HG03432 (cell line): ENCODE measurements around the gene XCL2.
"Not testable (repeated sequence)": the region's sequence is repeated elsewhere in the genome, so short reads cannot be mapped to it uniquely, and the experiment has no call there.

Source experiments
- ATAC-seq: cut with Tn5 transposase; IDR thresholded peaks from one replicate; pipeline ENCODE4 v1.9.1; 2021; ENCODE audit warnings: mild to moderate bottlenecking, moderate library complexity; ENCODE audit not compliant: unreplicated experiment

The XCL2 gene

GRCh38 chr1:168543840-168544498 is at the start of gene XCL2:
Gene XCL2 (minus strand): TSS chr1:168543997. CDS start chr1:168543964, 33 bp downstream.
- not testable (repeated sequence) for ATAC-seq

- ATAC-seq = no peak
Measured at GRCh38 chr1:168591641-168592250, 47.9 kb upstream of the XCL2 start.

- ATAC-seq = no peak
Measured at GRCh38 chr1:168591066-168591465, 47.3 kb upstream of the XCL2 start.

GRCh38 chr1:168589167-168589566 is 45.4 kb upstream of the XCL2 start:
- no peak for ATAC-seq

GRCh38 chr1:168585937-168586336 is 42.1 kb upstream of the XCL2 start:
- ATAC-seq = no peak

- no peak for ATAC-seq
Measured at GRCh38 chr1:168585191-168585590, 41.4 kb upstream of the XCL2 start.

GRCh38 chr1:168583571-168583970 is 39.8 kb upstream of the XCL2 start:
- ATAC-seq = no peak

GRCh38 chr1:168582688-168583336 is 39.0 kb upstream of the XCL2 start:
- no peak for ATAC-seq

- no peak for ATAC-seq
Measured at GRCh38 chr1:168581817-168582572, 38.2 kb upstream of the XCL2 start.

GRCh38 chr1:168580991-168581390 is 37.2 kb upstream of the XCL2 start:
- not testable (repeated sequence) for ATAC-seq

- not testable (repeated sequence) for ATAC-seq
Measured at GRCh38 chr1:168580290-168580689, 36.5 kb upstream of the XCL2 start.

GRCh38 chr1:168578531-168579185 is 34.9 kb upstream of the XCL2 start:
- not testable (repeated sequence) for ATAC-seq

GRCh38 chr1:168576245-168576688 is 32.5 kb upstream of the XCL2 start, which contains the start of gene XCL1:
Gene XCL1 (plus strand): TSS chr1:168576605. CDS start chr1:168576638, 33 bp downstream.
- not testable (repeated sequence) for ATAC-seq

GRCh38 chr1:168574234-168574633 is 30.4 kb upstream of the XCL2 start:
- not testable (repeated sequence) for ATAC-seq

- no peak for ATAC-seq
Measured at GRCh38 chr1:168572633-168573032, 28.8 kb upstream of the XCL2 start.

- ATAC-seq = no peak
Measured at GRCh38 chr1:168570652-168571051, 26.9 kb upstream of the XCL2 start.

GRCh38 chr1:168568346-168568745 is 24.5 kb upstream of the XCL2 start:
- ATAC-seq = no peak

GRCh38 chr1:168567568-168567967 is 23.8 kb upstream of the XCL2 start:
- no peak for ATAC-seq

- ATAC-seq = no peak
Measured at GRCh38 chr1:168567007-168567406, 23.2 kb upstream of the XCL2 start.

- ATAC-seq = no peak
Measured at GRCh38 chr1:168565825-168566224, 22.0 kb upstream of the XCL2 start.

GRCh38 chr1:168561989-168562388 is 18.2 kb upstream of the XCL2 start:
- ATAC-seq = no peak
